Neural cell (in vitro differentiated cells): ENCODE results near the gene SLC38A11. TPM values are rescaled to one million over a fixed set of nuclear protein-coding genes. Genes with fewer than 3 reads are reported as not detected.
"Not testable (repeated sequence)": the region's sequence is repeated elsewhere in the genome, so short reads cannot be mapped to it uniquely, and the experiment has no call there.

Experiments used
- H2AFZ ChIP-seq: fragments of 200-600, 300-800 bp; sonication (generic), shearing (Covaris generic); 2 replicates; pipeline ENCODE4 v1.6.0; 2014; ENCODE audit warnings: low read depth, mild to moderate bottlenecking, antibody characterized with exemption, low read length, moderate library complexity
- H3F3A ChIP-seq: fragments of 200-600 bp; shearing (Covaris generic); 2 replicates; pipeline ENCODE4 v1.6.1; 2016; ENCODE audit warnings: mild to moderate bottlenecking, moderate library complexity, mixed read lengths, antibody characterized with exemption, low read length; ENCODE audit not compliant: insufficient read depth, poor library complexity, severe bottlenecking
- H3K27ac ChIP-seq: fragments of 200-600, 300-800 bp; sonication (generic), shearing (Covaris generic); 2 replicates; pipeline ENCODE4 v1.5.1; 2014; ENCODE audit warnings: mild to moderate bottlenecking, low read length, moderate library complexity
- H3K27me3 ChIP-seq: fragments of 300-800, 200-600 bp; sonication (generic), shearing (Covaris generic); 2 replicates; pipeline ENCODE4 v1.6.0; 2014; ENCODE audit warnings: mild to moderate bottlenecking, low read depth, low read length, moderate library complexity; ENCODE audit not compliant: insufficient read depth
- H3K36me3 ChIP-seq: fragments of 300-800, 200-600 bp; sonication (generic), shearing (Covaris generic); 2 replicates; pipeline ENCODE4 v1.5.1; 2014; ENCODE audit warnings: mild to moderate bottlenecking, antibody characterized with exemption, low read length, moderate library complexity; ENCODE audit not compliant: insufficient read depth
- H3K4me2 ChIP-seq: fragments of 300-800, 200-600 bp; sonication (generic), shearing (Covaris generic); 2 replicates; pipeline ENCODE4 v1.6.0; 2014; ENCODE audit warnings: mild to moderate bottlenecking, low read length
- H3K4me3 ChIP-seq: fragments of 300-800, 200-600 bp; sonication (generic), shearing (Covaris generic); 2 replicates; pipeline ENCODE4 v1.5.1; 2014; ENCODE audit warnings: mild to moderate bottlenecking, low read length, moderate library complexity
- H3K79me2 ChIP-seq: fragments of 200-600 bp; shearing (Covaris generic); replicated peaks from 2 replicates; pipeline ENCODE4 v1.6.0; 2014; ENCODE audit warnings: mild to moderate bottlenecking, low read length, moderate library complexity; ENCODE audit not compliant: insufficient read depth
- H3K9ac ChIP-seq: fragments of 300-800, 200-600 bp; sonication (generic), shearing (Covaris generic); 2 replicates; pipeline ENCODE4 v1.6.1; 2016; ENCODE audit warnings: mild to moderate bottlenecking, low read length, mixed read lengths
- H3K9me2 ChIP-seq: fragments of 200-600 bp; shearing (Covaris generic); 2 replicates; pipeline ENCODE4 v1.6.1; 2016; ENCODE audit warnings: mild to moderate bottlenecking, low read length, mixed read lengths; ENCODE audit not compliant: insufficient read depth
- H3K9me3 ChIP-seq: fragments of 200-600, 300-800 bp; sonication (generic), shearing (Covaris generic); 2 replicates; pipeline ENCODE4 v1.6.1; 2016; ENCODE audit warnings: mild to moderate bottlenecking, mixed run types, low read length, moderate library complexity, mixed read lengths
- H4K20me1 ChIP-seq: fragments of 200-600 bp; shearing (Covaris generic); 2 replicates; pipeline ENCODE4 v1.6.1; 2016; ENCODE audit warnings: mild to moderate bottlenecking, mixed run types; ENCODE audit not compliant: insufficient read depth
- EP300 ChIP-seq: fragments of 450-650 bp; conservative IDR thresholded peaks from 2 replicates; pipeline ENCODE4 v1.6.1; 2014; ENCODE audit warnings: antibody characterized with exemption, mild to moderate bottlenecking, moderate library complexity; ENCODE audit not compliant: poor library complexity, severe bottlenecking
- EZH2 ChIP-seq: fragments of 200-600, 300-800 bp; shearing (Covaris generic), sonication (generic); IDR thresholded peaks from 2 replicates; pipeline ENCODE4 v1.6.1; 2014; ENCODE audit warnings: antibody characterized with exemption, low read length, borderline replicate concordance, mild to moderate bottlenecking; ENCODE audit not compliant: insufficient read depth, poor library complexity, severe bottlenecking
- MXI1 ChIP-seq: fragments of 450-650 bp; conservative IDR thresholded peaks from 2 replicates; pipeline ENCODE4 v1.6.1; 2014; ENCODE audit warnings: antibody characterized with exemption, mild to moderate bottlenecking; ENCODE audit not compliant: poor library complexity, severe bottlenecking
- POLR2AphosphoS5 ChIP-seq: IDR thresholded peaks from 2 replicates; pipeline ENCODE4 v1.6.1; 2012
- RAD21 ChIP-seq: fragments of 450-650 bp; conservative IDR thresholded peaks from 2 replicates; pipeline ENCODE4 v1.6.1; 2014; ENCODE audit warnings: antibody characterized with exemption, mild to moderate bottlenecking, moderate library complexity
- SMC3 ChIP-seq: fragments of 450-650 bp; conservative IDR thresholded peaks from 2 replicates; pipeline ENCODE4 v1.6.1; 2014; ENCODE audit warnings: antibody characterized with exemption, mild to moderate bottlenecking, moderate library complexity; ENCODE audit not compliant: poor library complexity
- TAF1 ChIP-seq: IDR thresholded peaks from 2 replicates; pipeline ENCODE4 v1.6.1; 2012; ENCODE audit warnings: low read depth
- polyA plus RNA-seq: library from polyadenylated mRNA; depleted of rRNA; stranded (reverse); fragments of >200 nt; gene quantifications from 2 replicates; pipeline ENCODE4 v1.2.3, GENCODE V29; 2014
- TF ChIP-seq, protein P1 (sequence below): fragments of 450-650 bp; IDR thresholded peaks from 2 replicates; pipeline ENCODE4 v1.5.1; 2014; ENCODE audit warnings: antibody characterized with exemption, mild to moderate bottlenecking, moderate library complexity; ENCODE audit not compliant: poor library complexity, severe bottlenecking
- TF ChIP-seq, protein P2 (sequence below): IDR thresholded peaks from 2 replicates; pipeline ENCODE4 v1.6.1; 2012; ENCODE audit warnings: borderline replicate concordance

Gene SLC38A11
- polyA plus RNA-seq, 1 donor from 2014 or later: not detected

DNA sequence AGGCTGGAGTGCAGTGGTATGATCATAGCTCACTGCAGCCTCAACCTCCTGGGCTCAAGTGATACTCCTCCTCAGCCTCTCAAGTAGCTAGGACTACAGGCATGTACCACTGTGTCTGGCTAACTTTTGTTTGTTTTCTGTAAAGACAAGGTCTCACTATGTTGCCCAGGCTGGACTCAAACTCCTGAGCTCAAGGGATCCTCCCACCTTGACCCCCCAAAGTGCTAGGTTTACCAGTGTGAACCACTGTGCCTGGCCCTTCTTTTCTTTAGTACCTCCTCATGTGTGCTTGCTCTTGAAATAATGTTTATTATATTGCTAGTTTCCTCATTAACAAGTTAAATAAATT is 94.7 kb downstream of the SLC38A11 start:
- Histone ChIP-seq H3K4me2 (no peak overlapping the region), H3K9me3 (no peaks in the 10 kb centered on the region), H3K79me2 (no peaks in the 10 kb centered on the region), H3K9me2 (no peaks in the 10 kb centered on the region), H3F3A (no peaks in the 10 kb centered on the region), H4K20me1 (no peaks in the 10 kb centered on the region), H3K27ac (no peak overlapping the region), H3K4me3 (no peak overlapping the region), H3K36me3 (no peaks in the 10 kb centered on the region), H2AFZ (no peak overlapping the region), H3K27me3 (no peaks in the 10 kb centered on the region), H3K9ac (no peak overlapping the region)
- no peak for TF ChIP-seq EP300
- no peak for TF ChIP-seq RAD21
- TF ChIP-seq POLR2AphosphoS5: no peak
- TF ChIP-seq, protein P1, sequence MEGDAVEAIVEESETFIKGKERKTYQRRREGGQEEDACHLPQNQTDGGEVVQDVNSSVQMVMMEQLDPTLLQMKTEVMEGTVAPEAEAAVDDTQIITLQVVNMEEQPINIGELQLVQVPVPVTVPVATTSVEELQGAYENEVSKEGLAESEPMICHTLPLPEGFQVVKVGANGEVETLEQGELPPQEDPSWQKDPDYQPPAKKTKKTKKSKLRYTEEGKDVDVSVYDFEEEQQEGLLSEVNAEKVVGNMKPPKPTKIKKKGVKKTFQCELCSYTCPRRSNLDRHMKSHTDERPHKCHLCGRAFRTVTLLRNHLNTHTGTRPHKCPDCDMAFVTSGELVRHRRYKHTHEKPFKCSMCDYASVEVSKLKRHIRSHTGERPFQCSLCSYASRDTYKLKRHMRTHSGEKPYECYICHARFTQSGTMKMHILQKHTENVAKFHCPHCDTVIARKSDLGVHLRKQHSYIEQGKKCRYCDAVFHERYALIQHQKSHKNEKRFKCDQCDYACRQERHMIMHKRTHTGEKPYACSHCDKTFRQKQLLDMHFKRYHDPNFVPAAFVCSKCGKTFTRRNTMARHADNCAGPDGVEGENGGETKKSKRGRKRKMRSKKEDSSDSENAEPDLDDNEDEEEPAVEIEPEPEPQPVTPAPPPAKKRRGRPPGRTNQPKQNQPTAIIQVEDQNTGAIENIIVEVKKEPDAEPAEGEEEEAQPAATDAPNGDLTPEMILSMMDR: no peak
- no peak for TF ChIP-seq EZH2
- no peak for TF ChIP-seq SMC3
- TF ChIP-seq, protein P2, sequence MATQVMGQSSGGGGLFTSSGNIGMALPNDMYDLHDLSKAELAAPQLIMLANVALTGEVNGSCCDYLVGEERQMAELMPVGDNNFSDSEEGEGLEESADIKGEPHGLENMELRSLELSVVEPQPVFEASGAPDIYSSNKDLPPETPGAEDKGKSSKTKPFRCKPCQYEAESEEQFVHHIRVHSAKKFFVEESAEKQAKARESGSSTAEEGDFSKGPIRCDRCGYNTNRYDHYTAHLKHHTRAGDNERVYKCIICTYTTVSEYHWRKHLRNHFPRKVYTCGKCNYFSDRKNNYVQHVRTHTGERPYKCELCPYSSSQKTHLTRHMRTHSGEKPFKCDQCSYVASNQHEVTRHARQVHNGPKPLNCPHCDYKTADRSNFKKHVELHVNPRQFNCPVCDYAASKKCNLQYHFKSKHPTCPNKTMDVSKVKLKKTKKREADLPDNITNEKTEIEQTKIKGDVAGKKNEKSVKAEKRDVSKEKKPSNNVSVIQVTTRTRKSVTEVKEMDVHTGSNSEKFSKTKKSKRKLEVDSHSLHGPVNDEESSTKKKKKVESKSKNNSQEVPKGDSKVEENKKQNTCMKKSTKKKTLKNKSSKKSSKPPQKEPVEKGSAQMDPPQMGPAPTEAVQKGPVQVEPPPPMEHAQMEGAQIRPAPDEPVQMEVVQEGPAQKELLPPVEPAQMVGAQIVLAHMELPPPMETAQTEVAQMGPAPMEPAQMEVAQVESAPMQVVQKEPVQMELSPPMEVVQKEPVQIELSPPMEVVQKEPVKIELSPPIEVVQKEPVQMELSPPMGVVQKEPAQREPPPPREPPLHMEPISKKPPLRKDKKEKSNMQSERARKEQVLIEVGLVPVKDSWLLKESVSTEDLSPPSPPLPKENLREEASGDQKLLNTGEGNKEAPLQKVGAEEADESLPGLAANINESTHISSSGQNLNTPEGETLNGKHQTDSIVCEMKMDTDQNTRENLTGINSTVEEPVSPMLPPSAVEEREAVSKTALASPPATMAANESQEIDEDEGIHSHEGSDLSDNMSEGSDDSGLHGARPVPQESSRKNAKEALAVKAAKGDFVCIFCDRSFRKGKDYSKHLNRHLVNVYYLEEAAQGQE: no peak
- TF ChIP-seq TAF1: no peak
- no peak for TF ChIP-seq MXI1

- not testable (repeated sequence) for H4K20me1 ChIP-seq, H3K27ac ChIP-seq, H3K9ac ChIP-seq, H3F3A ChIP-seq, H3K4me3 ChIP-seq, H2AFZ ChIP-seq, H3K27me3 ChIP-seq, H3K4me2 ChIP-seq, H3K9me2 ChIP-seq, H3K9me3 ChIP-seq, H3K79me2 ChIP-seq, H3K36me3 ChIP-seq
These were observed 95.2 kb downstream of the SLC38A11 start for GRCh38 chr2:164859906-164860693.
